Stimulated activated memory B cell treated with anti-CD40 and anti-IgM and Interleukin-4, amounts not matched to agents 10 μg/mL and 1 μg/mL and 100 μg/mL, for 72 hours (primary cell): Measurements from ENCODE around the gene AMBP.

Experiments used
- ATAC-seq: fragments of 150-1000 bp; cut with Tn5 transposase; 2 replicates; pipeline ENCODE4 v1.10.0; 2021
- H3K27ac Mint-ChIP-seq: one replicate; pipeline ENCODE4 v1.8.0; 2022; ENCODE audit warnings: mild to moderate bottlenecking, mixed read lengths
- H3K27me3 Mint-ChIP-seq: one replicate; pipeline ENCODE4 v1.8.0; 2022; ENCODE audit warnings: mixed read lengths
- H3K36me3 Mint-ChIP-seq: one replicate; pipeline ENCODE4 v1.8.0; 2022; ENCODE audit warnings: mixed read lengths
- H3K4me1 Mint-ChIP-seq: one replicate; pipeline ENCODE4 v1.8.0; 2022; ENCODE audit warnings: mixed read lengths
- H3K4me3 Mint-ChIP-seq: one replicate; pipeline ENCODE4 v1.8.0; 2022; ENCODE audit warnings: mild to moderate bottlenecking, moderate library complexity, mixed read lengths
- H3K9me3 Mint-ChIP-seq: one replicate; pipeline ENCODE4 v1.8.0; 2022; ENCODE audit warnings: mixed read lengths

AMBP gene

GRCh38 chr9:114030364-114030763 is 47.7 kb downstream of the AMBP start:
- no peak overlapping the region for H3K4me3 Mint-ChIP-seq
- H3K27ac Mint-ChIP-seq: no peak overlapping the region
- H3K36me3 Mint-ChIP-seq: no peaks in the 10 kb centered on the region
- no peaks in the 10 kb centered on the region for H3K27me3 Mint-ChIP-seq
- ATAC-seq: no peak
- no peaks in the 10 kb centered on the region for H3K9me3 Mint-ChIP-seq
- H3K4me1 Mint-ChIP-seq: no peaks in the 10 kb centered on the region

GRCh38 chr9:114029311-114030170 is 48.6 kb downstream of the AMBP start:
- H3K4me3 Mint-ChIP-seq: no peak overlapping the region
- H3K27ac Mint-ChIP-seq: no peak overlapping the region
- peaks cover 6% of the 10 kb centered on the region for H3K36me3 Mint-ChIP-seq
- peaks cover 4% of the 10 kb centered on the region for H3K9me3 Mint-ChIP-seq
- no peak for ATAC-seq
- H3K27me3 Mint-ChIP-seq: no peaks in the 10 kb centered on the region
- H3K4me1 Mint-ChIP-seq: no peaks in the 10 kb centered on the region

- ATAC-seq: no peak
- H3K36me3 Mint-ChIP-seq: peaks cover 15% of the 10 kb centered on the region
- no peak overlapping the region for H3K27ac Mint-ChIP-seq
- no peaks in the 10 kb centered on the region for H3K4me1 Mint-ChIP-seq
- peaks cover 8% of the 10 kb centered on the region for H3K9me3 Mint-ChIP-seq
- no peak overlapping the region for H3K4me3 Mint-ChIP-seq
- H3K27me3 Mint-ChIP-seq: no peaks in the 10 kb centered on the region
These were observed 49.5 kb downstream of the AMBP start for GRCh38 chr9:114028646-114029045.

- Mint-ChIP-seq H3K36me3 (peaks cover 16% of the 10 kb centered on the region), H3K9me3 (peaks cover 10% of the 10 kb centered on the region), H3K4me3 (no peak overlapping the region), H3K27me3 (no peaks in the 10 kb centered on the region), H3K4me1 (no peaks in the 10 kb centered on the region), H3K27ac (no peak overlapping the region)
- no peak for ATAC-seq
These were observed 50.1 kb downstream of the AMBP start for GRCh38 chr9:114027863-114028465.

GRCh38 chr9:114027159-114027862 is 50.8 kb downstream of the AMBP start:
- peaks cover 13% of the 10 kb centered on the region for H3K9me3 Mint-ChIP-seq
- ATAC-seq: peak; percentile 32
- no peaks in the 10 kb centered on the region for H3K27me3 Mint-ChIP-seq
- no peaks in the 10 kb centered on the region for H3K4me1 Mint-ChIP-seq
- peaks cover 16% of the 10 kb centered on the region for H3K36me3 Mint-ChIP-seq
- H3K4me3 Mint-ChIP-seq: no peak overlapping the region
- no peak overlapping the region for H3K27ac Mint-ChIP-seq

- Mint-ChIP-seq H3K27ac (no peak overlapping the region), H3K36me3 (peaks cover 16% of the 10 kb centered on the region), H3K27me3 (no peaks in the 10 kb centered on the region), H3K4me3 (no peak overlapping the region), H3K9me3 (peaks cover 16% of the 10 kb centered on the region), H3K4me1 (no peaks in the 10 kb centered on the region)
- ATAC-seq: no peak
These were observed 51.8 kb downstream of the AMBP start for GRCh38 chr9:114026335-114026734.

GRCh38 chr9:114025760-114026159 is 52.3 kb downstream of the AMBP start:
- Mint-ChIP-seq H3K4me3 (no peak overlapping the region), H3K4me1 (no peaks in the 10 kb centered on the region), H3K27ac (no peak overlapping the region), H3K27me3 (no peaks in the 10 kb centered on the region), H3K36me3 (peaks cover 16% of the 10 kb centered on the region), H3K9me3 (peaks cover 16% of the 10 kb centered on the region)
- ATAC-seq: no peak

- no peak for ATAC-seq
- Mint-ChIP-seq H3K4me3 (no peak overlapping the region), H3K9me3 (peaks cover 16% of the 10 kb centered on the region), H3K4me1 (no peaks in the 10 kb centered on the region), H3K27ac (no peak overlapping the region), H3K36me3 (peaks cover 16% of the 10 kb centered on the region), H3K27me3 (no peaks in the 10 kb centered on the region)
These were observed 52.8 kb downstream of the AMBP start for GRCh38 chr9:114025196-114025753.

- H3K27me3 Mint-ChIP-seq: no peaks in the 10 kb centered on the region
- no peak overlapping the region for H3K4me3 Mint-ChIP-seq
- peaks cover 16% of the 10 kb centered on the region for H3K9me3 Mint-ChIP-seq
- H3K27ac Mint-ChIP-seq: no peak overlapping the region
- H3K36me3 Mint-ChIP-seq: peaks cover 16% of the 10 kb centered on the region
- no peaks in the 10 kb centered on the region for H3K4me1 Mint-ChIP-seq
- no peak for ATAC-seq
These were observed 54.1 kb downstream of the AMBP start for GRCh38 chr9:114023961-114024360.

GRCh38 chr9:114021578-114021977 is 56.5 kb downstream of the AMBP start:
- Mint-ChIP-seq H3K27ac (no peak overlapping the region), H3K4me3 (no peak overlapping the region), H3K9me3 (peaks cover 16% of the 10 kb centered on the region), H3K36me3 (peaks cover 16% of the 10 kb centered on the region), H3K27me3 (no peaks in the 10 kb centered on the region), H3K4me1 (no peaks in the 10 kb centered on the region)
- ATAC-seq: no peak

GRCh38 chr9:114017741-114018715 is 60.1 kb downstream of the AMBP start:
- Mint-ChIP-seq H3K4me3 (no peak overlapping the region), H3K9me3 (peaks cover 10% of the 10 kb centered on the region), H3K4me1 (no peaks in the 10 kb centered on the region), H3K27me3 (no peaks in the 10 kb centered on the region), H3K27ac (no peak overlapping the region), H3K36me3 (no peaks in the 10 kb centered on the region)
- peak; percentile 44 for ATAC-seq

GRCh38 chr9:114016629-114017423 is 61.3 kb downstream of the AMBP start:
- ATAC-seq: no peak

GRCh38 chr9:114016101-114016500 is 62.0 kb downstream of the AMBP start:
- Mint-ChIP-seq H3K9me3 (peaks cover 8% of the 10 kb centered on the region), H3K4me3 (no peak overlapping the region), H3K27ac (no peak overlapping the region), H3K4me1 (no peaks in the 10 kb centered on the region), H3K36me3 (peaks cover 5% of the 10 kb centered on the region), H3K27me3 (no peaks in the 10 kb centered on the region)
- no peak for ATAC-seq

More at GRCh38 chr9:114016629-114017423, 61.3 kb downstream of the AMBP start:
- no peak overlapping the region for H3K27ac Mint-ChIP-seq
- no peaks in the 10 kb centered on the region for H3K27me3 Mint-ChIP-seq
- H3K9me3 Mint-ChIP-seq: peaks cover 10% of the 10 kb centered on the region
- H3K36me3 Mint-ChIP-seq: peaks cover under 1% of the 10 kb centered on the region
- H3K4me1 Mint-ChIP-seq: no peaks in the 10 kb centered on the region
- H3K4me3 Mint-ChIP-seq: no peak overlapping the region

- Mint-ChIP-seq H3K27ac (no peak overlapping the region), H3K36me3 (peaks cover 5% of the 10 kb centered on the region), H3K4me3 (no peak overlapping the region), H3K9me3 (peaks cover 8% of the 10 kb centered on the region), H3K4me1 (no peaks in the 10 kb centered on the region), H3K27me3 (no peaks in the 10 kb centered on the region)
- ATAC-seq: no peak
These were observed 62.5 kb downstream of the AMBP start for GRCh38 chr9:114015607-114016006.
